SU-DHL-6 (cell line): Measurements from ENCODE around the gene ALPI.

Source experiments
- H2AFZ ChIP-seq: fragments of 200-600 bp; sonication (generic); 2 replicates; pipeline ENCODE4 v1.6.1; 2014; ENCODE audit warnings: low read depth, mild to moderate bottlenecking, moderate library complexity, mixed read lengths, antibody characterized with exemption, low read length; ENCODE audit not compliant: severe bottlenecking
- H3F3A ChIP-seq: fragments of 200-600 bp; shearing (Covaris generic); 2 replicates; pipeline ENCODE4 v1.6.0; 2016; ENCODE audit warnings: antibody characterized with exemption, mild to moderate bottlenecking; ENCODE audit not compliant: insufficient read depth
- H3K27ac ChIP-seq: fragments of 200-600 bp; sonication (generic); 2 replicates; pipeline ENCODE4 v1.5.1; 2016; ENCODE audit warnings: low read depth, mild to moderate bottlenecking, low read length, moderate library complexity, mixed read lengths
- H3K27me3 ChIP-seq: fragments of 200-600 bp; sonication (generic), shearing (Covaris generic); 2 replicates; pipeline ENCODE4 v1.6.0; 2014; ENCODE audit warnings: mild to moderate bottlenecking, low read length
- H3K36me3 ChIP-seq: fragments of 200-600 bp; sonication (generic); 2 replicates; pipeline ENCODE4 v1.6.1; 2014; ENCODE audit warnings: mild to moderate bottlenecking, low read length, mixed read lengths
- H3K4me2 ChIP-seq: fragments of 300-600, 200-600 bp; shearing (Covaris generic), sonication (generic); 2 replicates; pipeline ENCODE4 v1.6.0; 2014; ENCODE audit warnings: low read length, low read depth, mild to moderate bottlenecking; ENCODE audit not compliant: poor library complexity, severe bottlenecking
- H3K4me3 ChIP-seq: fragments of 200-600 bp; sonication (generic); 2 replicates; pipeline ENCODE4 v1.5.1; 2014; ENCODE audit warnings: antibody characterized with exemption, low read length, mild to moderate bottlenecking, mixed read lengths; ENCODE audit not compliant: insufficient read depth, poor library complexity, severe bottlenecking
- H3K79me2 ChIP-seq: fragments of 200-600 bp; sonication (generic); 2 replicates; pipeline ENCODE4 v1.6.1; 2014; ENCODE audit warnings: mild to moderate bottlenecking, low read length, moderate library complexity; ENCODE audit not compliant: insufficient read depth
- H3K9ac ChIP-seq: fragments of 200-600 bp; sonication (generic); 2 replicates; pipeline ENCODE4 v1.7.0; 2014; ENCODE audit warnings: mild to moderate bottlenecking, low read length
- H3K9me2 ChIP-seq: fragments of 200-600 bp; sonication (generic); replicated peaks from 2 replicates; pipeline ENCODE4 v1.6.1; 2014; ENCODE audit warnings: low read length; ENCODE audit not compliant: insufficient read depth
- H3K9me3 ChIP-seq: fragments of 200-600 bp; sonication (generic); 2 replicates; pipeline ENCODE4 v1.6.1; 2014; ENCODE audit warnings: low read length, mixed read lengths; ENCODE audit not compliant: insufficient read depth
- H4K20me1 ChIP-seq: fragments of 200-600 bp; sonication (generic); 2 replicates; pipeline ENCODE4 v1.6.1; 2014; ENCODE audit warnings: low read depth, mild to moderate bottlenecking, antibody characterized with exemption, low read length, moderate library complexity, mixed read lengths
- EZH2phosphoT487 ChIP-seq: fragments of 200-600 bp; sonication (generic), shearing (Covaris generic); conservative IDR thresholded peaks from 2 replicates; pipeline ENCODE4 v1.6.1; 2018; ENCODE audit warnings: mild to moderate bottlenecking, antibody characterized with exemption, low read length, moderate library complexity, mixed read lengths
- TF ChIP-seq, protein P1 (sequence below): fragments of 200-600 bp; sonication (generic); IDR thresholded peaks from one replicate; pipeline ENCODE4 v1.5.1; 2017; ENCODE audit warnings: antibody characterized with exemption, mild to moderate bottlenecking, low read length, moderate library complexity; ENCODE audit not compliant: insufficient read depth, poor library complexity, severe bottlenecking

Gene ALPI

DNA sequence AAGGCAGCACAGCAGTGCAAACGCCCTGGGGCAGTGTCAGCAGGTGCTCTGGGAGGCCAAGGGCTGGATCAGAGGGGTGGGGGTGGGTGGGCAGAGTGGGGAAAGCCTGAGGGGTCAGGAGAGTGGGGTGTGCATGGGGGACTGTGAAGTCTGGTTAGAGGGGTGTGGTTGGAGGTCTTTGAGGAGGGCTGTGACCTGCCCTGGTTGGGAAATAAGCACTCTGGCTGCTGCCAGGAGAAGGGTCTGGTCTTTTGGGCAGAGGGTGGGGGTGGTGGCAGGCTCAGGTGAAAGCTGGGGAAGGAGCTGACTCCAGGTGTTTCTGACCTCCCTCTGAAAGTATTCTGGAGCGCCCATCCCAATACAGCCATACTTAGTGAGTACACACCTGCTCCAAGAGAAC is 4.2 kb downstream of the ALPI start:
- TF ChIP-seq, protein P1, sequence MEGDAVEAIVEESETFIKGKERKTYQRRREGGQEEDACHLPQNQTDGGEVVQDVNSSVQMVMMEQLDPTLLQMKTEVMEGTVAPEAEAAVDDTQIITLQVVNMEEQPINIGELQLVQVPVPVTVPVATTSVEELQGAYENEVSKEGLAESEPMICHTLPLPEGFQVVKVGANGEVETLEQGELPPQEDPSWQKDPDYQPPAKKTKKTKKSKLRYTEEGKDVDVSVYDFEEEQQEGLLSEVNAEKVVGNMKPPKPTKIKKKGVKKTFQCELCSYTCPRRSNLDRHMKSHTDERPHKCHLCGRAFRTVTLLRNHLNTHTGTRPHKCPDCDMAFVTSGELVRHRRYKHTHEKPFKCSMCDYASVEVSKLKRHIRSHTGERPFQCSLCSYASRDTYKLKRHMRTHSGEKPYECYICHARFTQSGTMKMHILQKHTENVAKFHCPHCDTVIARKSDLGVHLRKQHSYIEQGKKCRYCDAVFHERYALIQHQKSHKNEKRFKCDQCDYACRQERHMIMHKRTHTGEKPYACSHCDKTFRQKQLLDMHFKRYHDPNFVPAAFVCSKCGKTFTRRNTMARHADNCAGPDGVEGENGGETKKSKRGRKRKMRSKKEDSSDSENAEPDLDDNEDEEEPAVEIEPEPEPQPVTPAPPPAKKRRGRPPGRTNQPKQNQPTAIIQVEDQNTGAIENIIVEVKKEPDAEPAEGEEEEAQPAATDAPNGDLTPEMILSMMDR = no peak
- no peak for TF ChIP-seq EZH2phosphoT487
- Histone ChIP-seq H3K36me3 (no peaks in the 10 kb centered on the region), H3K27ac (no peak overlapping the region), H3K9me3 (no peaks in the 10 kb centered on the region), H2AFZ (no peak overlapping the region), H3K79me2 (no peaks in the 10 kb centered on the region), H4K20me1 (no peaks in the 10 kb centered on the region), H3F3A (no peaks in the 10 kb centered on the region), H3K9me2 (no peaks in the 10 kb centered on the region), H3K9ac (no peak overlapping the region), H3K27me3 (no peaks in the 10 kb centered on the region), H3K4me3 (no peak overlapping the region), H3K4me2 (no peak overlapping the region)

DNA sequence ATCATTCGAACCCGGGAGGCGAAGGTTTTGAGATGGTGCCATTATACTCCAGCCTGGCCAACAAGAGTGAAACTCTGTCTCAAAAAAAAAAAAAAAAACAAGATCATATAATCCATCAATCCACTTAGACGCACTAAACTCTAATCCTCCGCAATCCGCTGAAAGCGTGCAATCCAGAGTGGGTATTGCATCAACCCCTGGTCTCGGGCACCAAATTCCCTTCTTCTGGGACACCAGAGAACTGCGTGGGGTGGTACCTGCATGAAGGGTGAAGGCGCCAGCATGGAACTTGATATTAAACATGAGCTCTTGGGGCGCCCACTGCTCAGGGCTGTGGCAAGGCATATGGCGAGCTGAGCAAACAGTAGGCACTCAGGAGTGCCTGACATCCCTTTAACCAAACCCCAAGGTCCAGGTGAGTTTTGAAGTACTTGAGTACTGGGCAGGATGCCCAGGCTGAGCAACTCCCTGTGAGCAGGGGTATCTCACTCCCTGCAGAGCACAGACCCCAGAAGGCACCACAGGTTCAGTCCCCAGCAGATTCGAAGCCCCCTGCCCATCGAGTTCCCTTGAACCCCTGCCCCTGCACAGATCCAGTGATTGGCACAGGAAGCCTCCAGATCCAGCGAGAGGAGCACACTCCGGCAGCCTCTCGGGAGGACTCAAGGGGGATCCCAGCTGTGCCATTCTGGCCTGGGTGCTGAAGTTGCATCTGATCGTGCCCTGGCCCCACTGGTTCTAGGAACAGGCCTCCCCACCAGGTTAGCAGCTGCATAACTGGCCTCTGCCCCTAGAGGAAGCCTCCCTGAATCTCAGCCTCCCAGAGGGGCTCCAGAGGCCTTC is 8.0 kb downstream of the ALPI start:
- Histone ChIP-seq H3K9me3 (no peaks in the 10 kb centered on the region), H3K4me2 (no peak overlapping the region), H3K27me3 (no peaks in the 10 kb centered on the region), H3K36me3 (no peaks in the 10 kb centered on the region), H3K4me3 (no peak overlapping the region), H3K27ac (no peak overlapping the region), H3K79me2 (no peaks in the 10 kb centered on the region), H3K9ac (no peak overlapping the region), H2AFZ (no peak overlapping the region), H3K9me2 (no peaks in the 10 kb centered on the region), H3F3A (no peaks in the 10 kb centered on the region), H4K20me1 (no peaks in the 10 kb centered on the region)
- TF ChIP-seq EZH2phosphoT487 = no peak
- TF ChIP-seq, protein P1 = no peak

- no peak overlapping the region for H3K4me3 ChIP-seq
- H3K9ac ChIP-seq = no peak overlapping the region
- H3K4me2 ChIP-seq = no peak overlapping the region
- H3K36me3 ChIP-seq = no peaks in the 10 kb centered on the region
- H4K20me1 ChIP-seq = no peaks in the 10 kb centered on the region
- H3K27ac ChIP-seq = no peak overlapping the region
- no peaks in the 10 kb centered on the region for H3K9me2 ChIP-seq
- H2AFZ ChIP-seq = no peak overlapping the region
- H3F3A ChIP-seq = no peaks in the 10 kb centered on the region
- no peaks in the 10 kb centered on the region for H3K79me2 ChIP-seq
- no peaks in the 10 kb centered on the region for H3K9me3 ChIP-seq
- no peaks in the 10 kb centered on the region for H3K27me3 ChIP-seq
- no peak for TF ChIP-seq EZH2phosphoT487
- TF ChIP-seq, protein P1 = no peak
These were observed 8.6 kb downstream of the ALPI start for GRCh38 chr2:232464544-232464885.
